GM21529 (cell line): ENCODE data around the gene RCC1.
"Not testable (repeated sequence)": the region's sequence is repeated elsewhere in the genome, so short reads cannot be mapped to it uniquely, and the experiment has no call there.

Experiments
- ATAC-seq: cut with Tn5 transposase; IDR thresholded peaks from one replicate; pipeline ENCODE4 v1.9.1; 2021; ENCODE audit not compliant: unreplicated experiment

RCC1 gene, protein sequence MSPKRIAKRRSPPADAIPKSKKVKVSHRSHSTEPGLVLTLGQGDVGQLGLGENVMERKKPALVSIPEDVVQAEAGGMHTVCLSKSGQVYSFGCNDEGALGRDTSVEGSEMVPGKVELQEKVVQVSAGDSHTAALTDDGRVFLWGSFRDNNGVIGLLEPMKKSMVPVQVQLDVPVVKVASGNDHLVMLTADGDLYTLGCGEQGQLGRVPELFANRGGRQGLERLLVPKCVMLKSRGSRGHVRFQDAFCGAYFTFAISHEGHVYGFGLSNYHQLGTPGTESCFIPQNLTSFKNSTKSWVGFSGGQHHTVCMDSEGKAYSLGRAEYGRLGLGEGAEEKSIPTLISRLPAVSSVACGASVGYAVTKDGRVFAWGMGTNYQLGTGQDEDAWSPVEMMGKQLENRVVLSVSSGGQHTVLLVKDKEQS

DNA sequence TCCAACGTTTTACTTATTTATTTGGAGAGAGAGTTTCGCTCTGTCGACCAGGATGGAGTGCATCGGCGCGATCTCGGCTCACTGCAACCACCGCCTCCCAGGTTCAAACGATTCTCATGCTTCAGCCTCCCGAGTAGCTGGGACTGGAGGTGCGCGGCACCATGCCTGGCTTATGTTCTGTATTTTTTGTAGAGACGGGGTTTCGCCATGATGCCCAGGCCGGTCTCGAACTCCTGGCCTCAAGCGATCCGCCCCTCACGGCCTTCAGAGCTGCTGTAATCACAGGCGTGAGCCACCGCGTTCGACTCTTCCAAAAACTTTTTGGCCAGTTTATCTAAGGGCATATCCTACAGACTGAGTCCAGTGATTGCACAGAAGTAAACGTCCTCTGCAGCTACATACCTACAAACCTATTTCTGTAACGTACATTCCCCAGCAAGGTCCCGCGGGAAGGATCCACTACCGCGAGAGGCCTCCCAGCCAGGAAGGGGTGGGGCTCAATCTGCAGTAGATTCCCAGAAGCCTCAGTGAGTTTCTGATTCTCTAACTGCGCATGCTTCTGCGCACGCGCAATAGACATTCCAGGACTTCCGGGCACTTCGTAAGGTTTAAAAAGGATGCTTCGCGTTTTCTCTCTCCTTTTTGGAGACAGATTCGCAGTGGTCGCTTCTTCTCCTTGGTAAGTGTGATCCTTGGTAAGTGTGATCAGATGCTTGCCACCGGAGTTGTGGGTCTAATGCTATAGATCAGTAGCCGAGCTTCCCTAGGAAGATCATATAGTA, at the start of gene RCC1:
Gene RCC1 (plus strand): TSS at position 638 of the 782 bp plus-strand sequence. CDS start 23,824 bp downstream, outside the sequence.
- peak; percentile 73 for ATAC-seq

DNA sequence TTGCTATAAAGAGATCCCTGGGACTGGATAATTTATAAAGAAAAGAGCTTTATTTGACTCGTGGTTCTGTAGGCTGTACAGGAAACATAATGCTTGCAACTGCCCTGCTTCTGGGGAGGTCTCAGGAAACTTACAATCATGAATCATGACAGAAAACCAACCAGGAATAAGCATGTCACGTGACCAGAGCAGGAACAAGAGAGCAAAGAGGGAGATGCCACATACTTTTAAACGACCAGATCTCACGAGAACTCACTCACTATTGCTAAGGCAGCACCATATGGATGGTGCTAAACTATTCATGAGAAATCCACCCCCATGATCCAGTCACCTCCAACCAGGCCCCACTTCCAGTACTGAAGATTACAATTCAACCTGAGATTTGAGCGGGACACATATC, 49.8 kb upstream of the RCC1 start:
- ATAC-seq = no peak

DNA sequence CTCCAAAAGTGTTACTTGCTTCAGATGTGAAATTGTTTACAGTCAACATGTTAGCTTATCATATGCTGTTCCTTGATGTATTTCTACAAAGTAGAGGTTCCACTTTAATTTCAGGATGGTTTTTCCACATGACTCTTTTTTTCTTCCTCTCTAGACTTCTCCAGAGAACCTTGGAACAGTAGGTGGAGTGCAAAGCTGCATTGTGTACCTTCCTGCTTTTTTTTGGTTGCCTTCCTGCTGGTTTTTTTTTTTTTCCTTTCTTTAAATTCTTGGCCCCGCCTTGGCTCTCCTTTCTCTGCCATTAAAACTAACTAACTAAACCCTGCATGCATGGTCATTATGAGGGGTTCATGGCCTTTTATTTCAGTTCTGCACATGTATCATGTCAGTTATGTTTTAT, 48.2 kb upstream of the RCC1 start:
- no peak for ATAC-seq

DNA sequence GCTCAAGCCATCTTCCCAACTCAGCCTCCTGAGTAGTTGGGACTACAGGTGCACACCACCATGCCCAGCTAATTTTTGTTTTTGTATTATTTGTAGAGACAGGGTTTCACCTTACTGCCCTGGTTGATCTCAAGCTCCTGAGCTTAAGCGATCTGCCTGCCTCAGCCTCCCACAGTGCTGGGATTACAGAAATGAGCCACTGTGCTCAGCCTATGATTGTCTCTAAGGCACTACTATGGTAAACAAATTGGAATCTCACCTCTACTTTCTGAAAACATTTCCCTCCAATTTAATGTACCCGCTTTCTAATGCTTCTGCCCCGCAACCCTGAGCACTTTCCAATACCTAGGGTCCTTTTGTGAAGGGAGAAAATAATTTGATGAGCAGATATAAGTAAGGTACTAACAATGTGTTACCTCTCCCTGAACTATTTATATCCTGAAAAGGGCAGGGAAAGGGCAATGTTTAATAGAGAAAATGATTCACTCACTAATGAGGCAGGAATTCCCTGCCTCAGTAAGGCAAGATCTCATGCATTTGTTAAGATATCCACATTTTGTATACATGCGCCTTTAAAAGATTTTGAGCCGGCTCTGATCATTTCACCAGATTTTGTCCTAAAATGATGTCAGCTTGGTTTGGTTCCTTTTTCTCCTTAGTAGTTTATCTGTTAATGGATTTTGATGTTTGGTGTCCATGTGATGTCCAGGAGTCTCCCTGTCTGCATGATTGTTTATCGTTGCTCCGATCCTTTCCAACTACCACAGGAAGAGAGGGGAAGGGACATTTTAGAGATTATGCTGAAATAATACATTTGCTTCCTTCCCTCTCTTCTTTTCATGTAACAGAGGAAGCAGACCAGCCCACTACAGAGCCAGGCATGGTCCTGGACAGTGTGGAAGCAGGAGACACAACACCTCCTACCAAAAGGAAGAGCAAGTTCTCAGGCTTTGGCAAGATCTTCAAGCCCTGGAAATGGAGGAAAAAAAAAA, 47.3 kb upstream of the RCC1 start:
- no peak for ATAC-seq

DNA sequence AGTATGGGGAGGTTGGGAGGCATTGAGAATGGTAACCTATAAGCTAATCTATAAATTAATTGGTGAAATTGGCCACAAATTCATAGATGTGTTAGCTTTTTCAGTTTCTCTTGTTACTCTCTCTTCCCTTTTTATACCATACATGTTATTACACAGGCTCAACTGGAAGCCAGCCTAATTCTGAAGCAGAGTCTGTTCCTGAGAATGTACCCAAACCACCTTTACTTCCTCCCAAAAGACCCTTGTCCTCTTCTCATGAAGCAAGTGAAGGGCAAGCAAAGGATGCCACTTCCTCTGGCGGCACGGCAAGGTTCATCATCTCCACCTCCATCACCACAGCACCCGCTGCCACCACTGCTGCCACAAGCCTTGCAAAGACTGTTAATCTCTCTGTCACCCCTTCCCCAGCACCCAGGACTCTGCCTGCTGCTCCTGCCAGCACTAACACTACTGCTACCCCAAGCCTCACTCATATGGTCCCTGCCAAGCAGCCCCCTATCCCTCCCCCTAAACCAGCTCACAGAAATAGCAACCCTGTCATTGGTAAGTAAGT, 39.5 kb upstream of the RCC1 start:
- no peak for ATAC-seq

DNA sequence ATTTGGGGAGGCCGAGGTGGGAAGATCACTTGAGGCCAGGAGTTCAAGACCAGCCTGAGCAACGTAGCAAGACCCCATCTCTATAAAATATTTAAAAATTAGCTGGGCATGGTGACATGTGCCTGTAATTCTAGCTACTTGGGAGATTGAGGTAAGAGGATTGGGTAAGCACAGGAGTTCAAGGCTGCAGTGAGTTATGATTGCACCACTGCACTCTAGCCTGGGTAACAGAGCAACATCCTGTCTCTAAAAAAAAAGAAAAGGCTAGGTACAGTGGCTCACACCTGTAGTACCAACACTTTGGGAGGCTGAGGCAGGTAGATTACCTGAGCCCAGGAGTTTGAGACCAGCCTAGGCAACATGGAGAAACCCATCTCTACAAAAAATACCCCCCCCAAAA, 35.7 kb upstream of the RCC1 start:
- no peak for ATAC-seq

DNA sequence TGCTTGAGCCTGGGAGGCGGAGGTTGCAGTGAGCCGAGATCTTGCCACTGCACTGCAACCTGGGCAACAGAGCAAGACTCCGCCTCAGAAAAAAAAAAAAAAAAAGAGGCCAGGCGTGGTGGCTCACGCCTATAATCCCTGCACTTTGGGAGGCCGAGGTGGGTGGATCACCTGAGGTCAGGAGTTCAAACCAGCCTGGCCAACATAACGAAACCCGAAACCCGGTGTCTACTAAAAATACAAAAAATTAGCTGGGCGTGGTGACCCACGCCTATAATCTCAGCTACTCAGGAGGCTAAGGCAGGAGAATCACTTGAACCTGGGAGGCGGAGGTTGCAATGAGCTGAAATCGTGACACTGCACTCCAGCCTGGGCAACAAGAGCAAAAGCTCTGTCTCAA, 26.3 kb upstream of the RCC1 start:
- ATAC-seq = not testable (repeated sequence)

DNA sequence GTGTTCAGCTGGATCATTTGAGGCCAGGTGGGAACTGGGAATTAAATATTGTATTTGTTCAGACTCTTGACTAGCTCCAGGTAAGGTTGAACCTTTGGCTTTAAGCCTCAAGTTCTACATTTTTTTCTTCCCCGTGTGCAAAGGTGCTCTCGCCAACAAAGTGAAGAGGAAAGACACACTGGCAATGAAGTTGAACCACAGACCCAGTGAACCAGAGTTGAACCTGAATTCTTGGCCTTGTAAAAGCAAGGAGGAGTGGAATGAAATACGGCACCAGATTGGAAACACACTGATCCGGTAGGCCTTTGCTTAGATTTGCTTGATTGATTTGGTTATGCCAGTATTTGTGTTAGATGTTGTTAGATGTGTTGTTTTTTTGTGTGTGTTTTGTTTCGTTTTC, 25.5 kb upstream of the RCC1 start:
- no peak for ATAC-seq

DNA sequence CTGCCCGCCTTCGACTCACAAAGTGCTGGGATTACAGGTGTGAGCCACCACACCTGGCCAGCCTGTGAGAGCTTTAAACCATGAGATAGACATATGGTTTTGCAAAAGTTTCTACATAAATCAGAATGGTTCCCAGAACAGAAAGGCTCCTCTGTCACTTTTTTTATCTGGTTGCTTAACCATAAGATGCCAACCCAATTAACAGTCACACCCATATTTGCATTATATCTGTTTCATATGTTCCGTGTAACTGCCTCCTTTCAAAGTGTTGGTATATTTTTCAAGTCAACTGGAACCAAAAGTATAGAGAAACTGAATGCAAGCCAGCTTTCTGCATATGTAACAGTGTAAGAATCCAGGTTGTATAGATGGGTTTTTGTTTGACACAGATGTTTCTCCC, 23.7 kb upstream of the RCC1 start:
- ATAC-seq = no peak

DNA sequence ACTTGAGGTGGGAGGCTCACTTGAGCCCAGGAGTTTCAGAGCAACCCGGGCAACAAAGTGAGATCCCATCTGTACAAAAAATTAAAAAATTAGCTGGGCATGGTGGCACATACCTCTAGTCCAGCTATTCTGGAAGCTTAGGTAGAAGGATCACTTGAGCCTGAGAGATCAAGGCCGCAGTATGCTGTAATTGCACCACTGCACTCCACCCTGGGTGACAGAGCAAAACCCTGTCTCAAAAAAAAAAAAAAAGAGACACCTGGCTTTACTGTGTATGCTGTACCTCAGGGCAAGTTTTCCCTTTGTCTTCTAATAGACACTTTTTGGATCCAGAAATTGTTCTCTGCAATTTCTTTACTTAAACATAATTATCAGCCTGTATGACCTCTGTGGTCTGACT, 23.1 kb upstream of the RCC1 start:
- no peak for ATAC-seq

DNA sequence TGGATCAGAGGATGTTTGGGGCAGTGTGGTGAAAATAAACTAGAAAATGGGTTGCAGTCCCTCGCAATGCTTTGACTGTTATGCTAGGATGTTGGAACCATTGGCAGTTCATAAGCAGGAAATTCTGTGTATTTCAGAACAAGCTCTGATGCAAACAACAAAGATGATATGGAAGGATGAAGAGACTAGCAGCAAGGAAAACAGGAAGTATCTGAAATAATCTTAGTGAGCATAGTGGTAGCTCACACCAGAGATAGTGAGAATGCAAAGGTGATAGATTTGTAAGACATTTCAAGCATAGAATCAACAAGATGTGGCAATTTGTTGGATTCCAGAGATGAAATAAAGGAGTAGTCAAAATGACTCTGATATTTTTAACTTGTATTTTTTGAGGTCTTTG, 11.1 kb upstream of the RCC1 start:
- ATAC-seq = no peak

DNA sequence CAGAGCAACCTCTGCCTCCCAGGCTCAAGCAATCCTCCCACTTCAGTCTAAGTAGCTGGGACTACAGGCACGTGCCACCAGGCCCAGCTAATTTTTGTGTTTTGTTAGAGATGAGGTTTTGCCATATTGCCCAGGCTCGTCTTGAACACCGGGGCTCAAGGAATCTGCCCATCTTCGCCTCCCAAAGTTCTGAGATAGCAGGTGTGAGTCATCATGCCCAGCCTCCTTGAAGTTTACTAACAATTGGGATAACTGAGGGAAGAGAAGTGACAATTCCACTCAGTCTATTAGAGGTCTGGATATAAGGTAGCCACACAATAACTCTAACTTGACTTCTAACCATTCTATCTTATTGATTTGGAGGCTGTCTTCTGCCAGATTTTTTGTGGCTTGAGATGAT, 6.3 kb upstream of the RCC1 start:
- ATAC-seq = no peak

DNA sequence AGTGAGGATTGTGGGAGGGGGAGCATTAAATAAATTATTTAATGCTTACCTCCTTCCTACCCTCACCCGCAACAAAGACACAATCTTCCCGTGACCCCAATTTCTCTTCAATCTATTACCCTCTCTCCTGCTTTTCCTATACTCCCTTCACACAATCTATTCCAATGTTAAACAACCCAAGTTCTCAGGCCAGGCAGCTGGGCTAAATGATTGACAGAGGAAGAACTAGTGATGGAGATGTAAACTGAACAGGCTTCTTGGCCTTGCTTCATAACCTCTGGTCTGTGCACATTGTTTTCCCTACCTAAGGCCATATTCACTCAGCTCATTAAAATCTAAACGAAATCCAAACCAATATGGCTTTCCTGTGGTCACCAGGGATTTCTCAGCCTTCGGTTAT, 3.9 kb upstream of the RCC1 start:
- ATAC-seq = no peak

DNA sequence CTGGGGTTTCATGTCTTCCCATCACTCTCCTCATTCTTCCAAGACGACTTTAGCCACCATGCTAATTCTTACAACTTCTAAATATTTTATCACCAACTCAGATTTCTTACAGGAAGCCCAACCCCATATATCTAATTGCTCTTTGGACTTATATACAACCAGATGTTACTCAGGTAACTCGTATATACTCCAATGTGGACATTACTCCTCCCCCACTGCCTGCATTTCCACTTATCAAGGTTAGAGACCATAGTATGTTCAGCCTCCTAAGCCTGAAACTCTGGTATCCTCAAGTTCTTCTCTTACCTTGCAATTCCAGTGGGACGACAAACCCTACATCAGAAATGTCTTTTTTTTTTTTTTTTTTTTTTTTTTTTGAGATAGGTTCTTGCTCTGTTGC, 2.7 kb upstream of the RCC1 start:
- no peak for ATAC-seq

DNA sequence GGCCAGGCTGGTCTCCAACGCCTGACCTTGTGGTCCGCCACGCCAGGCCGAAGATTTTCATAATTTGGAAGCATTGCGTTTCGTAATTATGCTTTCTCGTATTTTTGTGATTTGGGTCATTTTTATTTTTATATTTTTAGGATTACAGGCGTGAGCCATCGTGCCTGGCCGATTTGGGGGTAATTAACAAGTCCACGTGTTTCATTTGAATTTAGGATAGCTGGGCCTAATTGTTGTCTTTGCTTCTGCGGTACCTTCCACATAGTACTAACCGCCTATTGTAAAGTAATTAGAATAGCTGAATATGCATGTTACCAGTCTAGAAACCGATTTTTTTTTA, 1.0 kb downstream of the RCC1 start:
- ATAC-seq = no peak

DNA sequence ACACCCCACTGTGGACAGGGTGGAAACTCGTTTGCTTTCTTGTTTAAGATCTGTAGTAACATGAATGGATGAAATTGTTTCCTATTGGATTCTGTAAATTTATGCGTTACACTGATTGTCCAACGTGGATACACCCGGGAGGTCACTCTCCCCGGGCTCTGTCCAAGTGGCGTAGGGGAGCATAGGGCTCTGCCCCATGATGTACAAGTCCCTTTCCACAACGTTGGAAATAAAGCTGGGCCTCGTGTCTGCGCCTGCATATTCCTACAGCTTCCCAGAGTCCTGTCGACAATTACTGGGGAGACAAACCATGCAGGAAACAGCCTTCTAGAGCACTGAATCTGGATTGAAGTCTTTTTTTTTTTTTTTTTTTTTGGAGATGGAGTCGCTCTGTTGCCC, 1.4 kb downstream of the RCC1 start:
- no peak for ATAC-seq

DNA sequence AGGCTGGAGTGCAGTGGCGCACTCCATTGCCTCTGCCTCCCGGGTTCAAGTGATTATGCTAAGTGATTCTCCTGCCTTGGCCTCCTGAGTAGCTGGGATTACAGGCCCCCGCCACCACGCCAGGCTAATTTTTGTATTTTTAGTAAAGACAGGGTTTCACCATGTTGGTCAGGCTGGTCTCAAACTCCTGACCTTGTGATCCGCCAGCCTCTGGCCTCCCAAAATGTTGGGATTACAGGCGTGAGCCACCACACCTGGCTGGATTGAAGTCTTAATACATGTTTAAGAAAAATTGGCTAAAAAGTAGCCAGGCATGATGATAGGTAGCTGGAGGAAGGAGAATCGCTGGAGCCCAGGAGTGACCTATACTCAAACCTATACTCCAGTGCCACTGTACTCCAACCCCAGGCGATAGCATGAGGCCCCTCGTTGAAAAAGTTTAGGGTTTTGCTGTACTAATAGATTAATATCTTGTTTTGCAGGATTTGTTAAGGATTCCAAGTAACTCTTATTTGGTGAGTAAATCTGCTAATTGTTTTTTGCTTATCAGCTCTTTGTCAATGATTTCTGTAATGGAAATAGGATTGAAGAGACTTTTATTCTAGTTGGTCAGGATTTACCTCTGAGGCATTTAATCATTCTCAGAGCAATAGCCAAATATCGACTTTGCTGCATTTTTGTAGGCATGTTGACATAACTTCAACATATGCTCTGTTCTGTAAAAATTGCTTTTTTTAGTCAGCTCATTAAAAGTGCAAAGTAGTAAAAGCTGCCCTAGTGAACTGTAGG, 2.0 kb downstream of the RCC1 start:
- no peak for ATAC-seq

DNA sequence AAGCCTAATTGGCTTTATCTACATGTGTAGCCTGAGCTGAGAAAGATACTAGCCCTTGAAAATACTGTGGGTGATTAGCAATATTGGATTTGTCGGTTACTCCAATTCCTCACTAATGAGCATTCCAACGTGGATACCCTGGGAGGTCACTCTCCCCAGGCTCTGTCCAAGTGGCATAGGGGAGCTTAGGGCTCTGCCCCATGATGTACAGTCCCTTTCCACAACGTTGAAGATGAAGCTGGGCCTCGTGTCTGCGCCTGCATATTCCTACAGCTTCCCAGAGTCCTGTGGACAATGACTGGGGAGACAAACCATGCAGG, 2.6 kb downstream of the RCC1 start:
- ATAC-seq = no peak

DNA sequence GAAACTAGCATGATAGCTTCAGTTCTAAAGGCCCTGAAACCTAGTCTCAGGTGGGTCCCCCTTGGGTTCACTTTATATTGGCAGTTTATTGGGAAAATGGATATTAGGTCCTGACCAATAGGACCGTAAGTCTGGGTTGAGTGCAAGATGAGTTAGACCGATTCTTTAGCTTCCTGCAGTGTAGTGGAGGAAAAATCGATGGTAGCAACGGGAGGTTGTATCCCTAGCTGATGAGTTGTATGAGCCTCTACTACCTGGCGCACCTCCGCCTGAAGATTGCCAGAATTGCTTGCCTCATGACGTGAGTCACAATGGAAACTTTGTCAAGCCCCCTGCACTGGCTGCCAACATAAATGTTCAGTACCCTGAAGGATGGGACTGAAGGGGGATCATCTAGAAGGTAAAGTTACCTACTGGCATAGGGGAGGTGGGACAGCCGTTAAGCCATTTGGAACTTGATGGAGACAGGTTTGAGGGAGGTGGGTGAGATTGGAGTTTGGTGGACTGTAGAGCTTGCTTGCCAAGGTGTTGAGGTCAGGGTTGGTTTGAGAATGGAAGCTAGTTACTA, 3.9 kb downstream of the RCC1 start:
- ATAC-seq = no peak
